SKM-1 (cell line): Measurements from ENCODE around the gene NBR1.
"Not testable (repeated sequence)": the region's sequence is repeated elsewhere in the genome, so short reads cannot be mapped to it uniquely, and the experiment has no call there.

Source experiments
- DNase-seq: peaks from one replicate; lab custom pipeline; 2025; ENCODE audit not compliant: unreplicated experiment; lab: John Stamatoyannopoulos, UW

NBR1 gene

GRCh38 chr17:43170766-43171585 lies at the start of gene NBR1:
NBR1 (plus strand) TSS chr17:43171214; CDS start chr17:43175800, 4,586 bp downstream.
- DNase-seq, result peak; percentile 93

DNA sequence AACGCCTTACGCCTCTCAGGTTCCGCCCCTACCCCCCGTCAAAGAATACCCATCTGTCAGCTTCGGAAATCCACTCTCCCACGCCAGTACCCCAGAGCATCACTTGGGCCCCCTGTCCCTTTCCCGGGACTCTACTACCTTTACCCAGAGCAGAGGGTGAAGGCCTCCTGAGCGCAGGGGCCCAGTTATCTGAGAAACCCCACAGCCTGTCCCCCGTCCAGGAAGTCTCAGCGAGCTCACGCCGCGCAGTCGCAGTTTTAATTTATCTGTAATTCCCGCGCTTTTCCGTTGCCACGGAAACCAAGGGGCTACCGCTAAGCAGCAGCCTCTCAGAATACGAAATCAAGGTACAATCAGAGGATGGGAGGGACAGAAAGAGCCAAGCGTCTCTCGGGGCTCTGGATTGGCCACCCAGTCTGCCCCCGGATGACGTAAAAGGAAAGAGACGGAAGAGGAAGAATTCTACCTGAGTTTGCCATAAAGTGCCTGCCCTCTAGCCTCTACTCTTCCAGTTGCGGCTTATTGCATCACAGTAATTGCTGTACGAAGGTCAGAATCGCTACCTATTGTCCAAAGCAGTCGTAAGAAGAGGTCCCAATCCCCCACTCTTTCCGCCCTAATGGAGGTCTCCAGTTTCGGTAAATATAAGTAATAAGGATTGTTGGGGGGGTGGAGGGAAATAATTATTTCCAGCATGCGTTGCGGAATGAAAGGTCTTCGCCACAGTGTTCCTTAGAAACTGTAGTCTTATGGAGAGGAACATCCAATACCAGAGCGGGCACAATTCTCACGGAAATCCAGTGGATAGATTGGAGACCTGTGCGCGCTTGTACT lies 45.7 kb upstream of the NBR1 start, which contains the start of gene BRCA1:
TSS of gene BRCA1 (minus strand) at position 232 of the 834 bp plus-strand sequence. CDS start 1,268 bp downstream, outside the sequence.
- peak; percentile 99 for DNase-seq

GRCh38 chr17:43125967-43126910 lies 44.8 kb upstream of the NBR1 start:
- no peak for DNase-seq

- DNase-seq, result no peak
These were observed 44.1 kb upstream of the NBR1 start for GRCh38 chr17:43126911-43127290.

DNA sequence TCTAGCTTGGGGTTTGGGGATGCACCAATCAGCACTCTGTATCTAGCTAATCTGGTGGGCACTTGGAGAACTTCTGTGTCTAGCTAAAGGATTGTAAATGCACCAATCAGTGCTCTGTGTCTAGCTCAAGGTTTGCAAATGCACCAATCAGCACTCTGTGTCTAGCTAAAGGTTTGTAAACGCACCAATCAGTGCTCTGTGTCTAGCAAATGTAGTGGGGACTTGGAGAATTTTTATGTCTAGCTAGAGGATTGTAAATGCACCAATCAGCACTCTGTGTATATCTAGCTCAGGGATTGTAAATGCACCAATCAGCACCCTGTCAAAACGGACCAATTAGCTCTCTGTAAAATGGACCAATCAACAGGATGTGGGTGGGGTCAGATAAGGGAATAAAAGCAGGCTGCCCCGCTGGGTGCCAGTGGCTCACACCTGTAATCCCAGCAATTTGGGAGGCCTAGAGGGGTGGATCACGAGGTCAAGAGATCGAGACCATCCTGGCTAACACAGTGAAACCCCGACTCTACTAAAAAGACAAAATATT lies 43.6 kb upstream of the NBR1 start:
- DNase-seq, result not testable (repeated sequence)

- no peak for DNase-seq
These were observed 41.4 kb upstream of the NBR1 start for GRCh38 chr17:43129671-43130010.

DNA sequence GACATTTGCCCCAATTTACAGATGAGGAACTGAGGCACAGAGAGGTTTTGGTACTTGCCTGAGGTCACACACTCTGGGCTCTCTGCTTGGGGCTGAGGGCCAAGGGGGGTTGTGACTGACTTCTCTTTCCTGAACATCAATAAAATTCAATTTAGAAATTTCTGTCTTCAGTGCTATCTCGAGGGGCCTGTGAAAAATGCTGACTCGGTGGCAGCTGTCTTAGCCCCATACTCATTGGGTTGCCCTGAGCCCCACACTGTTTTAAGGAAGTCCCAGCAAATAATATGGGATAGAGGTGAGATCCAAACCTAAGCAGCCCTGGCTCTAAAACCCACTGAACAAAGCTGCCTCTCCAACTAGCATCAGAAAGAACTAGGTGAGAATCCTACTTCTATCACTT lies 38.9 kb upstream of the NBR1 start:
- no peak for DNase-seq

GRCh38 chr17:43133439-43133838 lies 37.6 kb upstream of the NBR1 start:
- not testable (repeated sequence) for DNase-seq

DNA sequence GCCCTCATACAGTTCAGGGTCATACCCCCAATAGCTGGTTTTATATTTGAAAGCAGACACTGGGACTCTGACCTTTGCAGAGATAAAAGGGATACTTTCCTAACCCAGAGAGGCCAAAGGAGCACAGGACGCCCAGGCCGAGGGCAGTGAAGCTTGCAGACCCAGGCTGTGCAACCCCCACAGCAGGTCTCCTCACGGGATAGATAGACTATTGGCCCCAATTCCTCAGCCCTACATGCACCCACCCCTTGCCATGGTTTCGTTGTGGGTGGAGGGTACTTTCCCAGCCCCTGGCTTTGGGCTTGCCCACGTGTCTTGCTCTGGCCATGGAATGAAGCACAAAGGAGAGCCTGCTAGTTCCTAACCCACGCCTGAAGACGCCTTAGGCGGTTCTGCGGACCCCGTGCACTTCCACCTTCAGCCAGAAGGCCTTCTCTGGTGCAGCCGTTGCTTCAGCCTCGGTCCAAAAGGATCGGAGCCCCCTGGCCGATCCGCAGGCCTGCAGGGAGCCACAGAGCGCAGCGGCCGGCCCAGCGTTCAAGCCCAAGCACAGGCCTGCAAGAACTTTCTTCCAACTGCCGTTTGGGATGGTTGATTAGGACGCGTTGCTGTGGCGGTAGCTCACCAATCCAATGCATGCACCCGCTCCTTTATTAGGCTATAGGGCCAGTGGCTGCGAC lies 36.1 kb upstream of the NBR1 start:
- DNase-seq, result no peak

DNA sequence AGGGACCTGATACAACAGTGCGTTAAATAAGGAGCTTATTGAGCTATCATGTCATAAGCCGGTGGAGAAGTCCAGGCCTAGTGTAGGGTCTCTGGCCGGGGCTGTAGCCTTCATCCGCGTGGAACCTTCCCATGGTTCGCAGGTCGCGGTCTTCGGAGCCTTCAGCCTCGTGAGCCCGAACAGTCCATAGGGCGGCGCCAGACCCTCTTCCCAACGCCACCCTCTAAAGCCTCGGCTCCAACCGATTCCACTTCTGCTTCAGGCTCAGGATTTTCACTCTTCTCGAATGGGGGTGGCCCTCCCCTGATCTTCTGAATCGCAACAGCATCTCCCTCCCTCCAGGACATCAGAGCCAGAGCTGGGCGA lies 35.6 kb upstream of the NBR1 start:
- DNase-seq, result no peak

GRCh38 chr17:43136574-43136973 lies 34.4 kb upstream of the NBR1 start:
- not testable (repeated sequence) for DNase-seq

GRCh38 chr17:43138531-43138930 lies 32.5 kb upstream of the NBR1 start:
- not testable (repeated sequence) for DNase-seq

GRCh38 chr17:43140396-43141332 lies 30.4 kb upstream of the NBR1 start:
- peak; percentile 75 for DNase-seq

- DNase-seq, result no peak
These were observed 28.9 kb upstream of the NBR1 start for GRCh38 chr17:43142153-43142552.

- no peak for DNase-seq
These were observed 27.8 kb upstream of the NBR1 start for GRCh38 chr17:43143201-43143600.

- no peak for DNase-seq
These were observed 24.4 kb upstream of the NBR1 start for GRCh38 chr17:43146649-43147048.

DNA sequence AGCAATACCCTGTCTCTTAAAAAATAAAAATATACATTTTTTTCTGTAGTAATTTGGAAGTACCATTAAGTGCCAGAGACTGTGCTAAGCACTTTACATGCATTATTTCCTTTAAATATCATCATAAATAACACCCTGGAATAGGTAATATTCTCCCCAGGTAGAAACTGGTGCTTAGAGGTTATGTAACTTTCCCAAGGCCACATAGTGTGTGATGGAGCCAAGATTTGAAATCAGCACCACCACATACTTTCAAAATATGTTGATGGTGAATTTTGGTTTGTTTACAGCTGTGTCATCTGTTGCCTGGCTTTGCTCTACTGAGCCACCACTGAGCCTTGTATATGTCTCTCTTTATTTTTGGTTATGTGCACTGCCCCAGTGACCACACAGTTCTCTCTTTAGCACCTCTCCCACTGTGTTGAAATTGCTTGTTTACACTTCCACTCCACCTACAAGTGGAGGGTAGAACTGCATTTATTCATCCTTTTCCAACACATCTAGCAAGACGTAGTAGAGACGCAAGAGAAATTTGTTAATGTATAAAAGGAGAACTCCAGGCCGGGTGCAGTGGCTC lies 19.0 kb upstream of the NBR1 start:
- DNase-seq, result no peak

GRCh38 chr17:43153197-43153835 lies 17.7 kb upstream of the NBR1 start:
- DNase-seq, result not testable (repeated sequence)
